GM12878 (cell line): ENCODE results near the gene PRR4. TPM values are rescaled to one million over a fixed set of nuclear protein-coding genes. Genes with fewer than 3 reads are reported as not detected.

ENCODE experiments used
- ATAC-seq: fragments of 200-7000 bp; cut with Tn5 transposase; 3 replicates; pipeline ENCODE4 v1.9.1; 2020; ENCODE audit warnings: mild to moderate bottlenecking, moderate library complexity
- BruUV-seq: library from RNA; stranded (reverse); fragments of 400-500 nt; replicated peaks from 2 replicates; lab custom pipeline; 2021; lab: Mats Ljungman, UMichigan
- CTCF ChIA-PET: fragments of 300-600 bp; sonication (Branson Sonifier 250); formaldehyde crosslinking; extraction: SDS; loops from one replicate; lab custom pipeline; 2021; ENCODE audit warnings: inconsistent platforms; lab: Yijun Ruan, JAX
- POLR2A ChIA-PET: fragments of 350-600 bp; formaldehyde crosslinking; extraction: SDS; loops from one replicate; lab custom pipeline; 2021; ENCODE audit warnings: inconsistent platforms; lab: Charles Lee
- RAD21 ChIA-PET: fragments of 300-600 bp; sonication (Branson Sonifier 250); formaldehyde crosslinking; loops from one replicate; lab custom pipeline; 2023; ENCODE audit warnings: antibody characterized with exemption; ENCODE audit not compliant: unreplicated experiment; lab: Charles Lee
- SMC1A ChIA-PET: fragments of 300-600 bp; sonication (Branson Sonifier 250); formaldehyde crosslinking; loops from one replicate; lab custom pipeline; 2023; ENCODE audit not compliant: unreplicated experiment, uncharacterized antibody; lab: Charles Lee
- DNase-seq: peaks from one replicate; pipeline ENCODE4 v3.0.0-alpha.2; 2011; ENCODE audit warnings: low read depth, low spot score
- FAIRE-seq: peaks from 3 replicates; lab custom pipeline; 2011; peaks lifted over from hg19 to GRCh38; lab: Jason Lieb, UNC
- H2AFZ ChIP-seq: 2 replicates; pipeline ENCODE4 v1.6.0; 2011; ENCODE audit warnings: low read depth, low read length, control low read depth; ENCODE audit not compliant: control insufficient read depth
- H3K27ac ChIP-seq: 2 replicates; pipeline ENCODE4 v1.5.1; 2011; ENCODE audit warnings: control low read depth; ENCODE audit not compliant: control insufficient read depth, insufficient read depth
- H3K27me3 ChIP-seq, 2 experiments: replicated peaks in 1 of 2; 2 replicates each; pipeline versions ENCODE4 v1.6.0 to v1.6.1; 2011; ENCODE audit warnings: low read length in 1 of 2; ENCODE audit not compliant: control insufficient read depth in 2 of 2, insufficient read depth in 2 of 2
- H3K36me3 ChIP-seq, 2 experiments: 2 replicates each; pipeline ENCODE4 v1.5.1; 2011; ENCODE audit warnings: low read length in 1 of 2; ENCODE audit not compliant: control insufficient read depth in 2 of 2, insufficient read depth in 2 of 2
- H3K4me1 ChIP-seq: 2 replicates; pipeline ENCODE4 v1.6.1; 2011; ENCODE audit warnings: mild to moderate bottlenecking, low read length, moderate library complexity, mixed read lengths; ENCODE audit not compliant: control insufficient read depth, insufficient read depth
- H3K4me2 ChIP-seq: 2 replicates; pipeline ENCODE4 v1.6.0; 2011; ENCODE audit warnings: control low read depth; ENCODE audit not compliant: control insufficient read depth, insufficient read depth
- H3K4me3 ChIP-seq: fragments of 200-600 bp; sonication (generic); 2 replicates; pipeline ENCODE4 v1.5.1; 2016
- H3K79me2 ChIP-seq: 2 replicates; pipeline ENCODE4 v1.6.0; 2011; ENCODE audit warnings: low read length; ENCODE audit not compliant: control insufficient read depth, insufficient read depth
- H3K9ac ChIP-seq: 2 replicates; pipeline ENCODE4 v1.8.0; 2011; ENCODE audit warnings: low read length, control low read depth, mixed read lengths; ENCODE audit not compliant: control insufficient read depth, insufficient read depth
- H3K9me3 ChIP-seq: replicated peaks from 3 replicates; pipeline ENCODE4 v1.5.1; 2011; ENCODE audit warnings: mild to moderate bottlenecking, low read length; ENCODE audit not compliant: control insufficient read depth, insufficient read depth
- H4K20me1 ChIP-seq: 2 replicates; pipeline ENCODE4 v1.6.0; 2011; ENCODE audit not compliant: control insufficient read depth, insufficient read depth
- BHLHE40 ChIP-seq, 2 experiments: fragments of 450-650 bp in 1 of 2; IDR thresholded peaks; 2 replicates each; pipeline ENCODE4 v1.6.1; 2011 to 2017; ENCODE audit warnings: low read depth in 2 of 2, borderline replicate concordance in 1 of 2, improper control_type of control experiment in 1 of 2, low read length in 1 of 2, mild to moderate bottlenecking in 1 of 2
- CHD4 ChIP-seq: fragments of 200-600 bp; sonication (generic); IDR thresholded peaks from 2 replicates; pipeline ENCODE4 v1.6.1; 2016; ENCODE audit warnings: mild to moderate bottlenecking
- CREB1 ChIP-seq: IDR thresholded peaks from 2 replicates; pipeline ENCODE4 v1.6.1; 2012; ENCODE audit warnings: low read depth, mild to moderate bottlenecking, inconsistent platforms
- EGR1 ChIP-seq, 2 experiments: IDR thresholded peaks; 1 replicate in 1 of 2; 2 replicates in 1 of 2; pipeline ENCODE4 v1.6.1; 2011 to 2012; ENCODE audit warnings: low read depth in 2 of 2, low read length in 2 of 2, borderline replicate concordance in 1 of 2, mild to moderate bottlenecking in 1 of 2, moderate library complexity in 1 of 2
- ESRRA ChIP-seq: IDR thresholded peaks from 2 replicates; pipeline ENCODE4 v1.6.1; 2012; ENCODE audit warnings: mild to moderate bottlenecking, low read length, improper control_type of control experiment
- ETV6 ChIP-seq, 2 experiments: fragments of 450-650 bp in 1 of 2; IDR thresholded peaks in 1 of 2; conservative IDR thresholded peaks in 1 of 2; 2 replicates each; pipeline ENCODE4 v1.6.1; 2014; ENCODE audit warnings: antibody characterized with exemption in 1 of 2, borderline replicate concordance in 1 of 2, low read depth in 1 of 2, mild to moderate bottlenecking in 1 of 2, moderate library complexity in 1 of 2
- HDAC6 ChIP-seq: fragments of 200-600 bp; sonication (generic); IDR thresholded peaks from one replicate; pipeline ENCODE4 v1.8.0; 2017; ENCODE audit warnings: antibody characterized with exemption; ENCODE audit not compliant: unreplicated experiment
- IRF3 ChIP-seq: fragments of 450-650 bp; IDR thresholded peaks from 2 replicates; pipeline ENCODE4 v1.6.1; 2014; ENCODE audit warnings: mild to moderate bottlenecking
- JUNB ChIP-seq: IDR thresholded peaks from 2 replicates; pipeline ENCODE4 v1.6.1; 2016; ENCODE audit warnings: antibody characterized with exemption, mild to moderate bottlenecking
- MYB ChIP-seq: fragments of 150-350 bp; IDR thresholded peaks from 2 replicates; pipeline ENCODE4 v1.6.1; 2014; ENCODE audit warnings: mild to moderate bottlenecking, low read depth, low read length, borderline replicate concordance
- NR2C1 ChIP-seq: fragments of 450-650 bp; IDR thresholded peaks from 2 replicates; pipeline ENCODE4 v1.6.1; 2017; ENCODE audit warnings: antibody characterized with exemption, mild to moderate bottlenecking, moderate library complexity
- PAX5 ChIP-seq: IDR thresholded peaks from 2 replicates; pipeline ENCODE4 v1.6.1; 2011; ENCODE audit warnings: low read depth, low read length, borderline replicate concordance
- RFX5 ChIP-seq: IDR thresholded peaks from 2 replicates; pipeline ENCODE4 v1.6.1; 2011; ENCODE audit warnings: low read depth, low read length, improper control_type of control experiment
- SIN3A ChIP-seq: IDR thresholded peaks from 2 replicates; pipeline ENCODE4 v1.6.1; 2012; ENCODE audit warnings: low read depth, low read length, improper control_type of control experiment
- TARDBP ChIP-seq: IDR thresholded peaks from 2 replicates; pipeline ENCODE4 v1.6.1; 2016; ENCODE audit warnings: borderline replicate concordance
- WGBS: methylation state at CpG from one replicate; pipeline ENCODE4 v1.1.6; 2016; ENCODE audit warnings: low lambda C conversion rate; ENCODE audit not compliant: insufficient replicate concordance, insufficient coverage; ENCODE audit errors: missing lambda C conversion rate; 5-methylcytosine and 5-hydroxymethylcytosine counted together
- in situ Hi-C: fragments of 300-500 bp; cut with MboI; formaldehyde crosslinking; loops from 9 replicates; pipeline ENCODE4 v1.14.3; 2018; ENCODE audit warnings: mixed read lengths
- intact Hi-C: fragments of 100-400 bp; cut with micrococcal nuclease; formaldehyde crosslinking; loops from one replicate; pipeline ENCODE4 v1.14.2; 2022; ENCODE audit not compliant: unreplicated experiment
- polyA plus RNA-seq, 11 experiments: library from polyadenylated mRNA; depleted of rRNA in 4 of 11; unstranded in 6 of 11; stranded (reverse) in 5 of 11; fragments of >200 nt; fragmentation: Nextera tagmentation in 4 of 11; fragmentation: Illumina TruSeq in 1 of 11; extraction: Ambion mirVana in 4 of 11; extraction: Trizol in 1 of 11; gene quantifications; 1 replicate in 1 of 11; 2 replicates in 10 of 11; pipeline versions ENCODE4 v1.2.1 to v1.2.3, GENCODE V29; 2011 to 2016; ENCODE audit warnings: inconsistent platforms in 2 of 11, missing spikeins in 2 of 11, low read depth in 1 of 11
- total RNA-seq, 4 experiments: library from RNA; depleted of rRNA in 3 of 4; stranded (reverse); fragments of >200 nt in 3 of 4; fragmentation: Illumina TruSeq in 1 of 4; extraction: Trizol in 1 of 4; gene quantifications; 2 replicates each; pipeline versions ENCODE4 v1.2.1 to v1.2.3, GENCODE V29; 2013 to 2021

Gene PRR4
- total and polyA plus RNA-seq, 10 of the 15 experiments (the other 5 are each of a cell fraction or from before 2014, with no cell fraction given), result 0.85 to 5.7 (median 1.7) TPM

- Histone ChIP-seq H3K9me3 (no peaks in the 10 kb centered on the region), H4K20me1 (no peaks in the 10 kb centered on the region)
- RAD21 ChIA-PET, result interaction anchor here (1.6 kb wide), 1 partner anchor 374 kb away, joined by 4 read pairs; no protein-coding TSS in a partner anchor
- no peak for TF ChIP-seq IRF3
- TF ChIP-seq, all 136 proteins: peak for 0
- H3K4me1 ChIP-seq, result no peaks in the 10 kb centered on the region
- no peaks in the 10 kb centered on the region for H3K79me2 ChIP-seq
- FAIRE-seq (no peak), ATAC-seq (no peak), DNase-seq (no peak)
- ChIA-PET CTCF (interaction anchor here (2.1 kb wide), 1 partner anchor 374 kb away, joined by 6 read pairs; no protein-coding TSS in a partner anchor), SMC1A (no interaction called here), POLR2A (no interaction called here)
- no peaks in the 10 kb centered on the region for H3K36me3 ChIP-seq
- H2AFZ ChIP-seq, result no peak overlapping the region
- no peaks in the 10 kb centered on the region for H3K27me3 ChIP-seq
- in situ Hi-C loops (no loop called here), intact Hi-C loops (no loop called here)
- H3K4me2 ChIP-seq, result no peak overlapping the region
- BruUV-seq, result no TSS peak
- H3K27ac ChIP-seq, result no peak overlapping the region
- H3K4me3 ChIP-seq, result no peak overlapping the region
- no peak overlapping the region for H3K9ac ChIP-seq
- 92% methylated on average over 3 of the region's 3 CpGs for WGBS
These were observed 24.3 kb downstream of the PRR4 start for GRCh38 chr12:10824957-10825356.

GRCh38 chr12:10811883-10812536, 37.3 kb downstream of the PRR4 start:
- ChIA-PET RAD21 (no interaction called here), CTCF (no interaction called here), POLR2A (no interaction called here), SMC1A (interaction anchor here (1.3 kb wide), 1 partner anchor 236 kb away, joined by 3 read pairs; no protein-coding TSS in a partner anchor)
- FAIRE-seq (no peak), DNase-seq (no peak), ATAC-seq (no peak)
- no peak overlapping the region for H2AFZ ChIP-seq
- no peaks in the 10 kb centered on the region for H3K36me3 ChIP-seq
- no peaks in the 10 kb centered on the region for H3K27me3 ChIP-seq
- no peak overlapping the region for H3K4me2 ChIP-seq
- no peaks in the 10 kb centered on the region for H3K4me1 ChIP-seq
- intact Hi-C loops (no loop called here), in situ Hi-C loops (no loop called here)
- H3K9me3 ChIP-seq, result no peaks in the 10 kb centered on the region
- no peak overlapping the region for H3K9ac ChIP-seq
- H3K79me2 ChIP-seq, result no peaks in the 10 kb centered on the region
- no peaks in the 10 kb centered on the region for H4K20me1 ChIP-seq
- WGBS, result 13% methylated on average over 3 of the region's 3 CpGs
- no peak overlapping the region for H3K4me3 ChIP-seq
- no TSS peak for BruUV-seq
- H3K27ac ChIP-seq, result no peak overlapping the region
- TF ChIP-seq SIN3A (no peak), ETV6 (conservative IDR thresholded peaks at IDR 0.05 in 1 of 2, IDR thresholded peaks at IDR 0.05 in 1 of 2; ENCODE audit: borderline replicate concordance in 1 of 2, low read depth in 1 of 2) (no peak), HDAC6 (no peak), CREB1 (no peak), ESRRA (no peak), JUNB (no peak), CHD4 (no peak), BHLHE40 (IDR thresholded peaks at IDR 0.05; ENCODE audit: borderline replicate concordance in 1 of 2, low read depth in 2 of 2, low read length in 1 of 2) (no peak), MYB (no peak), RFX5 (no peak), TARDBP (no peak), EGR1 (IDR thresholded peaks at IDR 0.05; ENCODE audit: borderline replicate concordance in 1 of 2, low read depth in 2 of 2, low read length in 2 of 2) (no peak), PAX5 (no peak), NR2C1 (no peak)
